Subcutaneous abdominal adipose tissue (tissue), 5 donors: ENCODE measurements around the gene CENPA.

Experiments
- H3K27ac ChIP-seq: one replicate; pipeline ENCODE4 v1.7.0; 2013; ENCODE audit warnings: low read depth, mild to moderate bottlenecking, inconsistent platforms, low read length, moderate library complexity
- H3K27me3 ChIP-seq, 5 donors: one replicate each; pipeline ENCODE4 v1.7.0; 2013; ENCODE audit warnings: low read length in 5 of 5, inconsistent platforms in 1 of 5; ENCODE audit not compliant: control insufficient read depth in 5 of 5, insufficient read depth in 4 of 5
- H3K36me3 ChIP-seq, 5 donors: one replicate each; pipeline ENCODE4 v1.7.0; 2013; ENCODE audit warnings: low read length in 5 of 5; ENCODE audit not compliant: control insufficient read depth in 5 of 5, insufficient read depth in 5 of 5
- H3K4me1 ChIP-seq, 5 donors: one replicate each; pipeline ENCODE4 v1.7.0; 2013; ENCODE audit warnings: low read length in 5 of 5, mild to moderate bottlenecking in 3 of 5, moderate library complexity in 1 of 5; ENCODE audit not compliant: control insufficient read depth in 5 of 5, insufficient read depth in 5 of 5
- H3K4me3 ChIP-seq, 5 donors: one replicate each; pipeline ENCODE4 v1.7.0; 2013; ENCODE audit warnings: low read length in 5 of 5, low read depth in 1 of 5
- H3K9ac ChIP-seq, 5 donors: one replicate each; pipeline ENCODE4 v1.7.0; 2013; ENCODE audit warnings: low read length in 5 of 5, mild to moderate bottlenecking in 4 of 5, moderate library complexity in 3 of 5
- H3K9me3 ChIP-seq, 5 donors: one replicate each; pipeline ENCODE4 v1.7.0; 2013; ENCODE audit warnings: low read length in 5 of 5; ENCODE audit not compliant: control insufficient read depth in 5 of 5
- donor health status: healthy.
- donor health status: healthy.
- donor health status: healthy.
- donor health status: healthy.
- donor health status: healthy.

The CENPA gene

DNA sequence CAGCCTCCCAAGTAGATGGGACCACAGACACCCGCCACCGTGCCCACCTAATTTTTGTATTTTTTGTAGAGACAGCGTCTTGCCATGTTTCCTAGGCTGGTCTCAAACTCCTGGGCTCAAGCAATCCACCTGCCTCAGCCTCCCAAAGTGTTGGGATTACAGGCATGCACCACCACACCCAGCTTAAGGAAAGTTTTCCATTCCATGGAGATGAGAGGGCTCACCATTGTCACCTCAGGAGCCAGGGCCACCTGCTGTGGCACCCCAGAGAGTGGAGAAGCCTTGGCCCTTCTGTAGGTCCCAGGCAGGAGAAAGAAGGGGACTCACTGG lies 17.1 kb upstream of the CENPA start:
- peaks cover 28 to 92% (median 82%) of the 10 kb centered on the region in 5 donors for H3K4me1 ChIP-seq

DNA sequence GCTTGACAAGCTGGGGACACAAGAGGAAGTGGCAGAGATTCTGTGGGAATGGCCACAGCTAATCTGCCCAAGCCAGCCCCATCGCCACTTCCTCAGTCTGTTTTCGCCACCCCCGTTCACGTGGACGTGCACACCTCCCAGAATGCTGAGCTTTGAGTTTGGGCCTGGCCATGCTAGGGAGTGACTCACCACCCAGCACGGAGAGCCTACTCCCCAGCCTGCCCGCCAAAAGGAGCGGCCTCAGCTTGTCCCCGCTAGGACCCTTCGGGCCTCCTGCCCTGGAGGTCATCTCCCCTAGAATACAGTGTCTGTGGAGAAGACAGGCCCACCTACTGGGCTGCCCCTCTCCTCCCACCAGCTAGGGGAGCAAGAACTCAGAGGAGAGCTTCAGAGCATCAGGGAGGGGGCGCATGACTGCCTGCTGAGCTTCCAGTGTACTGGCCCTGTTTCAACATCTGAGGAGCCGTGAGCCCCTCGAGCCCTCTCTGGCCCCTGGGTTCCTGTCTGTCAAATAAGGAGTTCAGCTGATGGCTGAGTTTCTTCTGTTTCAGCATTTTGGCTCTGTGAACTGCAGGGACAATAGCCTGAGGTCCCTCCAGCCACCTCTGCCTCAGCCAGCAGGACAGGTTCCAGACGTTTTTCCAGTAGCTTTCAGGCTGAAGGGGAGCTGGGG lies 16.6 kb upstream of the CENPA start:
- Histone ChIP-seq H3K9me3 (no peaks in the 10 kb centered on the region), H3K4me3 (peak overlapping the region in 2 of 5 donors; percentile 11 to 38), H3K27me3 (no peaks in the 10 kb centered on the region), H3K36me3 (peaks cover 0 to 5% (median 4%) of the 10 kb centered on the region in 5 donors), H3K4me1 (peaks cover 28 to 94% (median 87%) of the 10 kb centered on the region in 5 donors), H3K27ac (peak overlapping the region; percentile 93), H3K9ac (peak overlapping the region in 3 of 5 donors; percentile 39 to 72 (median 56))

More for the DNA sequence above, 17.1 kb upstream of the CENPA start:
- Histone ChIP-seq H3K27me3 (no peaks in the 10 kb centered on the region), H3K36me3 (peaks cover 0 to under 1% (median 0%) of the 10 kb centered on the region in 5 donors), H3K9me3 (no peaks in the 10 kb centered on the region), H3K4me3 (peak overlapping the region in 1 of 5 donors; percentile 17), H3K27ac (peak overlapping the region; percentile 93), H3K9ac (peak overlapping the region in 2 of 5 donors; percentile 56 to 72)

DNA sequence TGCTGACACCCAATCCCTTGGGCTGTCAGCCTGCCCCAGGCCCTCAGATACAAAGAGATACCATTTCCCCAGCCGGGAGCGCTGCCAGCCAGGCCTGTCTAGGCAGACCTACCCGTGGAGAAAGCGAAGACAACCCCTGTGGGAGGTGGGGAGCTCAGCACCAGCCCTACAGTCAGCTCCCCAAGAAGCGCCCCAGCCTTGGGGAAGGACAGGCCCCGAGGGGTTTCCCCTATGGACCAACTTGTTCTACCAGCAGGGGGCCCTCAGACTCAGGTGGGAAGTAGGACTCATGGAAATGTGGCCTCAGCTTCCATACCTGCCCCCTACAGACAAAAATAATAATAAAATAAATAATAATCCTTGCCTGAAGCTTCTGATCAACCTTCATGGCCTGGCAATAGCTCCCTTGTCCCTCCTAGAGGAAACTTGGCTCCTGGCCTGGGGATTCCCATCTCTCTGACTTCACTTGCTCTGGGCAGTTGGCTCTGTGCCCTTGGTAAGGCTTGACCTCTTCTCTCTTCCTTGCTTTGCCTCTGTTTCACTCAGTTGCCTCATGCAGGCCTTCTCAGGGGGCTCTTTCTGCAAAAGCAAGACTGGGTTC lies 14.8 kb upstream of the CENPA start:
- Histone ChIP-seq H3K27me3 (no peaks in the 10 kb centered on the region), H3K9me3 (no peaks in the 10 kb centered on the region), H3K4me3 (no peak overlapping the region), H3K9ac (peak overlapping the region in 4 of 5 donors; percentile 15 to 61 (median 42)), H3K27ac (peak overlapping the region; percentile 93), H3K36me3 (peaks cover 0 to 24% (median 22%) of the 10 kb centered on the region in 5 donors), H3K4me1 (peaks cover 22 to 78% (median 73%) of the 10 kb centered on the region in 5 donors)

DNA sequence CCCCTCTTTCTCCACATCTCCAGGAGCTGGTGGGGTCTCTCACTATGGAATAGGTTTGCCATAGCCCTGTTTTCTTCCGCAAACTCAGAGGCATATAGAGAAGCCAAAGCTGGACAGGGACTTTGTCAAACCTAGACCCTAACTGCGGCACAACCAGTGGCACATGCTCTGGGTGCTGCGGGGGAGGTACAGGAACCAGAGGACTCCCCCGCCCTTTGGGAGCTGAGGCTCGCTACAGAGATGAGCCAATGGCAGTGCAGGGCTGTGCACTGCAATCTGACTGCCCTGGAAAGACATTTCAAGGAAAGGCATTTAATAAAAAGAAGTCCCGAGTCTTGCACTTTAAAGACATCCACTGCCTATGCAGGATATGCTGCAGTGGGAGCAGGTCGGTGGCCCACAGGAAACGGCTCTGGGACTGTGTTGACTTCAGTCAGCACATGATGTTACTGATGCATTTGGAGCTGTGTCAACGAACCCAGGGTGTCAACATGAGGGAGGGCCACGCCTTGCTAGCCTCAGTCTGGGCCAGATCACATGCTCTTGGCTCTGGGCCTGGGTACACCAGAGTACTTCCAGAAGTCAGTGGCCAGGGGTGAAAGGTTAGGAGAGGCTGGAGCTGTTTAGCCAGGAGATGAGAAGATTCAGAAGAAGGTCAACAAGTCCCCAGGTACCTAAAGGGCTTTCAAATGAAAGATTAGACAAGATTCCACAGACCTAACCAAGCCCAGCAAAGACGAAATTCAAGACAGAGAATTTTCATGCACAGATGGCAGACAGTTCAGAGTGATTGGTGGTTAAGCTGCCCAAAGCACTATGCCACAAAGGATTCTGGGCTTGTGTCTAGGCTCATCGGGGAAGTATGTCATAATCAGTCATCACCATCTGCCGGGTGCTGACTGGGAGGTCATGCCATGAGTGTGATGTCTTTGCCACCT lies 13.5 kb upstream of the CENPA start:
- H3K4me1 ChIP-seq, result peaks cover 22 to 66% (median 62%) of the 10 kb centered on the region in 5 donors
- H3K4me3 ChIP-seq, result peak overlapping the region in 4 of 5 donors; percentile 1 to 19 (median 12)
- no peaks in the 10 kb centered on the region for H3K27me3 ChIP-seq
- peak overlapping the region; percentile 93 for H3K27ac ChIP-seq
- H3K9me3 ChIP-seq, result no peaks in the 10 kb centered on the region
- H3K9ac ChIP-seq, result peak overlapping the region in 3 of 5 donors; percentile 38 to 50 (median 50)
- H3K36me3 ChIP-seq, result peaks cover 0 to 36% (median 34%) of the 10 kb centered on the region in 5 donors

- Histone ChIP-seq H3K27me3 (no peaks in the 10 kb centered on the region), H3K36me3 (peaks cover 0 to 74% (median 64%) of the 10 kb centered on the region in 5 donors), H3K27ac (no peak overlapping the region), H3K4me1 (peaks cover 16 to 35% (median 34%) of the 10 kb centered on the region in 5 donors), H3K9ac (no peak overlapping the region), H3K4me3 (no peak overlapping the region), H3K9me3 (no peaks in the 10 kb centered on the region)
Measured at GRCh38 chr2:26776195-26776800, 9.6 kb upstream of the CENPA start.

DNA sequence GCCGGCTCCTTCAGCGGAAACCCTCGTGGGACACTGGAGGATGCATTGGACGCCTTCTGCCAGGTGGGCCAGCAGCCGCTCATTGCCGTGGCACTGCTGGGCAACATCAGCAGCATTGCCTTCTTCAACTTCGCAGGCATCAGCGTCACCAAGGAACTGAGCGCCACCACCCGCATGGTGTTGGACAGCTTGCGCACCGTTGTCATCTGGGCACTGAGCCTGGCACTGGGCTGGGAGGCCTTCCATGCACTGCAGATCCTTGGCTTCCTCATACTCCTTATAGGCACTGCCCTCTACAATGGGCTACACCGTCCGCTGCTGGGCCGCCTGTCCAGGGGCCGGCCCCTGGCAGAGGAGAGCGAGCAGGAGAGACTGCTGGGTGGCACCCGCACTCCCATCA lies 7.8 kb upstream of the CENPA start:
- Histone ChIP-seq H3K9ac (no peak overlapping the region), H3K9me3 (no peaks in the 10 kb centered on the region), H3K36me3 (peaks cover 0 to 78% (median 64%) of the 10 kb centered on the region in 5 donors), H3K4me1 (peaks cover 0 to 17% (median 16%) of the 10 kb centered on the region in 5 donors), H3K27ac (no peak overlapping the region), H3K27me3 (no peaks in the 10 kb centered on the region), H3K4me3 (no peak overlapping the region)

DNA sequence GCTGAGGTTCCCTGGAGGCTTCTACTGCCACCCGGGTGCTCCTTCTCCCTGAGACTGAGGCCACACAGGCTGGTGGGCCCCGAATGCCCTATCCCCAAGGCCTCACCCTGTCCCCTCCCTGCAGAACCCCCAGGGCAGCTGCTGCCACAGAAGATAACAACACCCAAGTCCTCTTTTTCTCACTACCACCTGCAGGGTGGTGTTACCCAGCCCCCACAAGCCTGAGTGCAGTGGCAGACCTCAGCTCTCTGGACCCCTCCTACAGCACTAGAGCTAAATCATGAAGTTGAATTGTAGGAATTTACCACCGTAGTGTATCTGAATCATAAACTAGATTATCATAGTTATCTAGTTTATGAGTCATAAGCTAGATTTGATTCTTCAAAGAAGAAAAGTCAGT lies 7.3 kb upstream of the CENPA start:
- Histone ChIP-seq H3K9me3 (no peaks in the 10 kb centered on the region), H3K27me3 (no peaks in the 10 kb centered on the region), H3K9ac (no peak overlapping the region), H3K36me3 (peaks cover 0 to 78% (median 64%) of the 10 kb centered on the region in 5 donors), H3K4me1 (peaks cover 0 to 17% (median 16%) of the 10 kb centered on the region in 5 donors), H3K4me3 (no peak overlapping the region), H3K27ac (no peak overlapping the region)

GRCh38 chr2:26780203-26780760 lies 5.6 kb upstream of the CENPA start:
- peaks cover 0 to 13% (median 11%) of the 10 kb centered on the region in 5 donors for H3K4me1 ChIP-seq

More at GRCh38 chr2:26780203-26780760, 5.6 kb upstream of the CENPA start:
- H3K36me3 ChIP-seq, result peaks cover 0 to 62% (median 53%) of the 10 kb centered on the region in 5 donors
- no peaks in the 10 kb centered on the region for H3K27me3 ChIP-seq
- H3K4me3 ChIP-seq, result no peak overlapping the region
- peak overlapping the region; percentile 10 for H3K27ac ChIP-seq
- H3K9me3 ChIP-seq, result no peaks in the 10 kb centered on the region
- H3K9ac ChIP-seq, result peak overlapping the region in 1 of 5 donors; percentile 2
